GM21367 (cell line): ENCODE results near the gene ZNF536.

Source experiments
- ATAC-seq: cut with Tn5 transposase; IDR thresholded peaks from one replicate; pipeline ENCODE4 v1.9.1; 2021; ENCODE audit not compliant: unreplicated experiment

Gene ZNF536

DNA sequence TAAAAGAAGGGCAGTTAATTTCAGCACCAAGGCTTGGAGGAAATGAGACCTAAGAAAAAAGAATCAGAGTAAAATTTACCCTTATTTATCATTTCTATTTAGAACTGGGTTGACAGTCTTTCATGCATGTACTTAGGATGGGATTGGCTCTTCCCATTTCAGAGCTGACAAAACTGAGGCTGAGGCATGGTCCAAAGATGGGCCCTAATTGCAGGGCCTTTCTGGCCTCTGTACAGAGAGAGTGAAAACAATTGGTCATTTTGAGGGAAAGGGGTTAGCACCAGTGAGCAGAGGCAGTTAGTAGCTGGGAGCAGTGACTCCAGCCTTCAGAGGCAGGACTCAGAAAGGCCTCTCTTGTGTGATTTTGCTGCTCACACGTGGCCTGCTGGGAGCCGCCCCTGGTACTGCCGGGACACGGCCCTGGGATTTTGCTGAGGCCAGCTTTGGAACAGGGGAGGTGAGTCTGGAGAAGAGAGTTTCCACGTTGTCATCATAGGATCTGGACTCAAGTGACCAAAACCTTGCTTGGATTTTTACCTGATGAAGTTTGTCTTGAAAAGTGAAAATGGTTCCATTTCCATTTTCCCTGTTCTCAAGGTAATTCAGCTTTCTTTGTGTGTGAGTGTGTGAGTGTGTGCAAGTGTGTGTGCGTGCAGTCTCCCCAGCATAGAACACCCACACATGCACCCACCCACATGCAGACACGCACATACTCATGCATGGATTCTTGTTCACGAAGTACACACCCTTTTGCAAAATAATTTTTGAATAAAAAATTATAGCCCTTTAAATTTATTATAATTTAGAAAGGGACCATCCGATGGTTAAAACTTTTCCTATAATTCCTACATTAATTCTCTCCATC, at the start of gene ZNF536:
ZNF536 (plus strand) TSS at position 425 of the 865 bp plus-strand sequence. CDS start 71,179 bp downstream, outside the sequence.
- no peak for ATAC-seq

DNA sequence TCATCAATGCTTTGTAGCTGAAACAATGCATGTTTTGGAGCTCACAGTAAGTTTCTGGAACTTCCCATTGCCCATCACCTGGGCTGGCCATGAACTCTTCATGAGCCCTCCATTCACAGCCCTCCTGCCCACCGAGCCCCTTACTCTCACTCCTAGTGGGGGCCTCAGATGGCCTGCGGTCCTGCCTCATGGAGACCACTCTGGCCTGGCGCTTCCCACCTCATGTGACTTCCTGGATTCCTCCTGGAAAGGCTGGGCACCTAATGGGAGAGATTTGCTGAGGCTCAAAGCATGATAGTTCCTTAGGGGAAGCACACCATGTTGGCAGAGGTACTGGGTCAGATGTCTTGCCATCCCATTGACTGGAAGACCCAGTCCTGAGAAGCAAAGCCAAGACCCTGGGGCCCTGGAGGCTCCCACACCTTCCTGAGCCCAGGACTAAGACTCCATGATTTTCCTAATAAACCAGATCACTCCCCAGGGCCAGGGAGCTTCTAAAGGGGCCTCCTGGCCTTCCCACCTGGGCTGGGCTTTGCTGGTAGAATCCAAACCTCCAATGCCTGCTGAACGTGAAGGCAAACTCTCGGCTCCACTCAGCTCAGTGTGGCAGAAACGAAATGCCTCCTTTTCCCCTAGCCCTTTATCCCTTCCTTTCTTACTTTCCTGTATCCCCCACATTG, 49.4 kb upstream of the ZNF536 start:
- ATAC-seq = no peak

- ATAC-seq = no peak
Measured at GRCh38 chr19:30323904-30324303, 48.3 kb upstream of the ZNF536 start.

DNA sequence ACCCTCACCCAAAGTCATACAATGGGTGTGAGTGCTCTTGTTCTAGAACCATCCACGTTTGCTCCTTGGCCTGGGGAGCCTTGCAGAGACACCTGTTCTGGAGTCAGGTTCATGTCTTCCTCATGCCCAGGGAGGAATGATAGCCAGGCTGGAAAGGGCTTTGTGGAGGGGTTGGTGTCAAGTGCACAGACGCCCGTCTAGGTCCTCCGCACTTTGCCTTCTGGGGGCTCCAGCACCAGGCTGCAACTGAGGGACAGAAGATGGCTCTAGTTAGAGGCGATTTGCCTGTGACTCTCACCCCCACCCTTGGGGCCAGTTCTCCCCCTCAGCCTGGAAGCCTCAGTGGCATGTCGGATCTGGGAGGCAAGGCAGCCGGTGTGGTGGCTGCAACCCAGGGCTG, 47.2 kb upstream of the ZNF536 start:
- no peak for ATAC-seq

- no peak for ATAC-seq
Measured at GRCh38 chr19:30325676-30326392, 46.4 kb upstream of the ZNF536 start.

DNA sequence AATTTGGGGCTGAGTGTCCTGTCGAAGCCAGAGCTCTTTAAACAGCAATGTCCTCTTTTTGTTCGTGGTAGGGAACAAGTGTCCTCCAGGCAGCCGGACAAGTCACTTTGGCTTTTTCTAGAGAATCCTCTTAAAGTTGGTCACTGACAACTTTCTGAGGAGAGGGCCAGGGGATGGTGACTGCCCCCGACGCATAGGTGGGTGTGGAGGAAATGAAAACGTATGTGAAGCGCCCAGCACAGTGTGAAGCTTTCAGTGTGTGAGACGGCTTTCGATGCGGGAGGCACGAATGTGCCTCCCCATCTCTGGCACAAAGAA, 45.8 kb upstream of the ZNF536 start:
- ATAC-seq = no peak

DNA sequence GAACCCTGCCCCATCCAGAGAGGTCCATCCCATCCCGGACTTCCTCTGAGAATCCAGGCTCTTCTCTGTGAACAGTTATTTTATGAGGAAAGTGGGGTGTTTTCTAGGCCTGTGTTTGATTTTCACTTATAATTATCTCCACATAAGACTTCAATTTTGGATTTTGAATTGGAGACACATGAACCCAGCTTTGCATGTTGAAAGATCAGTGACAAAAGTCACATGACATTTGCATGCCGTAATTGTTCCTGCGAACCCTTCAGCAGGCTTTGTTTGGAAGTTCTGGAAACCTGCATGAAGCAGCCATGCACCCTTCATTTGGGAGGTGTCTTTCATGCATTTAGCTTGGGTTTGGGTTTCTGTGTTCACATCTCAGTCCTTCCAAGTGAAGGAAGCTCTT, 44.9 kb upstream of the ZNF536 start:
- ATAC-seq = no peak

- ATAC-seq = no peak
Measured at GRCh38 chr19:30328096-30328495, 44.1 kb upstream of the ZNF536 start.

- ATAC-seq = no peak
Measured at GRCh38 chr19:30330266-30330665, 41.9 kb upstream of the ZNF536 start.

GRCh38 chr19:30332445-30333234, 39.5 kb upstream of the ZNF536 start:
- ATAC-seq = no peak

DNA sequence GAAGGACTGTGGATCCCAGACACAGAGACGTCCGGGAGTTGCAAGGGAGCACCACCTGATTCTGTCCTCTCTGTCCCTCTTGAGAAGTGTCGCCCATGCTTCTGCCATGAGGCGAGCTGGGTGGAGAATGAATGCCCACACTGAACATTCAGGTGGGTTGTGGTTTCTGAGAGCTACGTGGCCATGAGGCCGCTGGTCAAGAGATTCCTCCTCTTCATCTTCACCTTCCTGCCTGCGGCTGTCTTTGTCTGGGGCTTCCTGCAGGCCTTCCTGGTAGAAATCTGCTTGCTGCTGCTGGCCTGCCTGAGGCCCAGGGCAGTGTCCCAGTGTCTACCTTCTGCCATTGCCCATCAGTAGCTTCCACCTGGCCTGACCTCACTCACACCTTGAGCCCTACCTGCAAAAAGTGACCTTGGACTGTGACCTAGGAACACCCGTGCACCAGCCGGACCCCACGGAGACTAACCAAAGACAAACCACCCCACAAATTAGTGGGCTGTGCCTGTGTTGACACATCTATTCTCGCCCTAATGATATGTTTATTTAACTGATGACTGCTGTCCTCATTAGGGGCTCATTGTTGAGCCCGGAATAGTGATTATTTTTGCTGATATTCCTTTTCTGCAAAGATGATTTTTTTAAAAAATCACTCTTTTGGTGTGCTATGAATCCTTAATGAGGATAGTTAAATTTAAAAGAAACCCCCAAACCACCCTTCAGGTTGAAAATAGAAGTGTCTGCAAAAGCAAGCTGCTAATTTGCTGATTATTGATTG, 38.7 kb upstream of the ZNF536 start:
- ATAC-seq = no peak

DNA sequence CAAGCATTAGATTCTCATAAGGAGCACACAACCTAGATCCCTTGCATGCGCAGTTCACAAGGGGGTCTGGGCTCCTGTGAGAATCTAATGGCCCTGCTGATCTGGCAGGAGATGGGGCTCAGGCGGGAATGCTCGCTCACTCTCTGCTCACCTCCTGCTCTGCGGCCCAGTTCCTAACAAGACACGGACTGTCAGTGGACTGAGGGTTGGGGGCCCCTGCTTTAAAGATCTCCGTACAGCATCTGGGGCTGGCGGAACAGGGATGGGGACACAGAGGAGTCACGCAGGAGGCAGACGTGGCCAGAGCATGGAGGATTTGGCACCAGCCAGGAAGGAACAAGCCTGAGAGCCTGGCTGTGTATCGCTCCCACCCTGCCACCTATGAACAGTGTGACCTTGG, 37.3 kb upstream of the ZNF536 start:
- ATAC-seq = no peak

- no peak for ATAC-seq
Measured at GRCh38 chr19:30335306-30335886, 36.8 kb upstream of the ZNF536 start.

DNA sequence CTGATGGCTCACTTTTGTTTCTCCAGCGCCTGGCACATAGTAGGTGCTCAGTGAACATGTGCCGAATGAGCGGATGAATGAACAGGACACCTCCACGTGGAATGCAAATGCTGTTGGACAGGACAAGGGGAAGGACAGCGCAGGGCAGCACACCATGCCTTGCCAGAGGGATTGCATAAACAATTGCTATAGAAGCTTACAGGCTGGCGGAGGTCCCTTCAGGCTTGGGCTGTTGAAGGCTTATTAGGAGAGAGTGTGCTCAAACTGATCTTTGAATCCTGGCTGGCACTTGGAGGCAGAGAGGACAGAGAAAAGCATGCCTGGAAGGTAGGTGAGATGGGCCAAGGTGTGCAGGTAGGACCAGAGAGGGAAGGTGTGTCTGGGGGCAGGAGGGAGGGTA, 35.9 kb upstream of the ZNF536 start:
- no peak for ATAC-seq

DNA sequence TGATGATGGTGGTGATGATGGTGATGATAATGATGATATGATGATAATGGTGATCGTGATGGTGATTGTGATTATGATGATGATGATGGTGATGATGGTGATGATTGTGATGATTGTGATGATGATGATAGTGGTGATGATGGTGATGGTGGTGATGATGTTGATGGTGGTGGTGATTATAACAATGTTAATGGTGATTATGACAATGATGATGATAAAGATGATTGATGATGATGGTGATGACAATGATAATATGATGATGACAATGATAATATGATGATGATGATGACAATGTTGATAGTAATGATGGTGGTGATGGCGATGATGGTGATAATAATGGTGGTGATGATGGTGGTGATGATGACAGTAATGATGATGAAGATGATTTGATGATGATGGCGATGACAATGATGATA, 34.1 kb upstream of the ZNF536 start:
- ATAC-seq = no peak

- no peak for ATAC-seq
Measured at GRCh38 chr19:30338878-30339623, 33.1 kb upstream of the ZNF536 start.

DNA sequence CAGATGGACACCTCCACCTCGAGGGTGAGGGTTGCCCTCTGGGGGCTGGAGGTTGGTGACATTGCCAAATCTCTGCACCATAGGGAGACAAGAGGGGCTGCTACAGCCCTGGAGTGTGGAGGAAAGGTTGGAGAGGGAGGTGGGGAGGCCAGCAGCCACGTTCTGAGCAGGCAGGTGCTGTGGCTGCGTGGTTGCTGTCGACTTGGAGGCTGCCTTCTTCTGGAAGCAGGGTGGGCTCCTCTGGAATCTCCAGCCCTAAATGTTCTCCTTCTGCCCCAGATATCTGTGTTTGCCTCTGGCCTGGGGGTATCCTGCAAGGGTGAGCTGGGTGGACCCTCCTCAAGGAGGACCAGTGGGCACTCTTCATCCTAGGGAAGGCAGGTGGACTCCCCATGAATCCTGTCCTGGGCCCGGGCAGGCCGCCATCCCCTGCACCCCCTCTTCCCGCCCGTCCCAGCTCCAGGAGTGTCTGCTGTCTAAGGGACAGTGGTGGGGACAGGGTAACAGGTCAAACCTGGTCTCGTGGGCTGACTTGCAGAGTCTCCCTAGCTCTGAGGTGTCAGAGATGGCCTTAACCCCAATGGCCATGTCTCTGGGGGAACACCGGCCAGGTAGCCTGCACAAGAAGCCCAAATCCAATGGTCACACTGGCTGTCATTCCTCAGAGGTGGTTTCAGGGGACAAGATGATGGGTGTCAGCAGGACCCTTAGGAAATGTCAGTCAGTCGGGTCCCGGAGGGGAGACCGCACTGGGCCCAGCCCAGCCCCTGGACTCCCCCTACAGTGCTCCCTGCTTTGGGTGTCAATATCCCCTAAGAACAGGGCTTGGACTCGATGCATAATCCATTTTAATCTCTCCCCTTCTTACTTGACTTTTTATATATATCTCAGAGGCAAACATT, 32.3 kb upstream of the ZNF536 start:
- ATAC-seq = no peak
